ENCODE results near the gene TMEM273.

Gene TMEM273

GRCh38 chr10:49140304-49141177 is 47.6 kb downstream of the TMEM273 start:
- DNase-seq (ENCODE audit: low spot score), result no peak

GRCh38 chr10:49139846-49140195 is 48.4 kb downstream of the TMEM273 start:
- DNase-seq (ENCODE audit: low spot score), result no peak

- peak; percentile 16 for DNase-seq (ENCODE audit: low spot score)
Measured at GRCh38 chr10:49139028-49139845, 49.0 kb downstream of the TMEM273 start.

DNA sequence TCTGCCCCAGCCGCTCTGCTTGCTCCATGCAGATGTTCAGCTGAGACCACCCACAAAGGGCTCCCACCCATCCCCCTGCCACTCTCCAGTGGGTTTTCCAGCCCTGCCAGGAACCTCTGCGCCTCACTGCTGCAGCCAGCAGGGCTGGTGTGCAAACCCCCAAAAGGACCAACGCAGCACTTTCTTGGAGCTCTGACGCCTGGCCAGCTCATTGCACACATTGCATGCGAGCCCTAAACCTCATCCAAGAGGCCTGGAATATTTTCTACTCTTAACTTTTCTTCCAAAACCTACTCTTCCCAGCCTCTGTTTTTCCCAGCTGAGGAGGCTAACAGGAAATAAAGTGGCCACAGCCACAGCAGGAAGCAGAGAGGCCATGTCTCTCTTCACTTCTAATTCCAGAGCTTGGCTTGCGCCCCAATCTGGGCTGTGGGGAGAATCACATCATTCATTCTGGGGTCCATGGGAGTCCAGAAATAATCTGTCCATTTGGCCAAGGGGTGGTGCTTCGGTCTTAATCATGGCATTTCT is 49.8 kb downstream of the TMEM273 start:
- DNase-seq (ENCODE audit: low spot score), result no peak

DNA sequence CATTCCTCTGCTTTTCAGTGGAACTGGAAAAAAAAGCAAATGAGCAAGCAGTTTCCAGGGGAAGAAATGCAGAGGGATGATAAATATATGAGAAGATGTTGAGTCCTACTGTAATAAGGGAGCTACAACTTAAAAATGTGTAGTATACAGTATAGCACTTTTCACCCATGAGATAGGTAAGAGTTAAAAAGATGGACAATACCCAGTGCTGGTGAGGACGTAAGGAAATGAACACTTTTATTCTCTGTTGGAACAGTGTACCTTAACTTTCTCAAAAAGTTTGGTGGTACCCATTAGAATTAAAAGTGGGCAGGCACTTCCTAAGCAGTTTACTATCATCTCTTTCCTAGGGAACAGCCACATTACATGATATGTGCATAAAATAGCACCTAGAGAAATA is 51.7 kb downstream of the TMEM273 start:
- DNase-seq (ENCODE audit: low spot score), result no peak

DNA sequence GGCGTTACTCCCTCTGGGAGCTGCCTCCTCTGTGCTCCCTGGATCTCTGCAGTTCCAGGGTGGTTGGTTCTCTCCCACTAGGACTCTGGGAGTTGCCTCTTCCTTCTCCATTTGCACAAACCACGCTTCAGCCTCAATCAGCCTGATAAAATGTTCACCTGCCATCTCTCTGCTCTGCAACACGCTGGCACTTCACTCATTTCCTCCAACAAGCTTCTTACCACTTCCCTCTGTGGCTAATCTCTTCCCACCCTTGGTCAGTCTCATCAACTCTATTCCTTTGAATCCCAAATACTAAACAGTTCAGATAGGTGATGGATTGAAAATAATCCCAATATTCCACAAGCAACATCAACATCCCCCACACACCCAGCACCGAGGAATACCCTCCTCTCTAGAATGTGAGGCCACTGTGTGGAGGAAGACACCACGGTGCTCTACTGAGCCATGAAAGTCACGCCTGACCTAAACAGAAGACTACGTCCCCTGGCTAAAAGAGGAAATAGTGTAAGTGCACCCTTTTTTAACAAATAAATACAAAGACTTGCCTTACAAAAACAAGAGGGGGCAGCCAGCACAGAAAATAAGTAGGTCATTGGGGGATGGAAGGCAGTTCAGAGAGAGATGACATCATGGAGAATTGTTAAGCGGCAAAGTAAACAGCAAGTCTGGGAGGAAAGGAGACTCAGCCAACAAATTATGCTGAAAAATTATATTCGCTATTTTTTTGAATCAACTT is 52.4 kb downstream of the TMEM273 start:
- no peak for DNase-seq (ENCODE audit: low spot score)

GRCh38 chr10:49134327-49134726 is 53.9 kb downstream of the TMEM273 start:
- no peak for DNase-seq (ENCODE audit: low spot score)

- DNase-seq (ENCODE audit: low spot score), result no peak
Measured at GRCh38 chr10:49133706-49134248, 54.4 kb downstream of the TMEM273 start, which contains the start of gene FAM170B. FAM170B (minus strand) TSS chr10:49134021; CDS start chr10:49133918, 103 bp downstream.

DNA sequence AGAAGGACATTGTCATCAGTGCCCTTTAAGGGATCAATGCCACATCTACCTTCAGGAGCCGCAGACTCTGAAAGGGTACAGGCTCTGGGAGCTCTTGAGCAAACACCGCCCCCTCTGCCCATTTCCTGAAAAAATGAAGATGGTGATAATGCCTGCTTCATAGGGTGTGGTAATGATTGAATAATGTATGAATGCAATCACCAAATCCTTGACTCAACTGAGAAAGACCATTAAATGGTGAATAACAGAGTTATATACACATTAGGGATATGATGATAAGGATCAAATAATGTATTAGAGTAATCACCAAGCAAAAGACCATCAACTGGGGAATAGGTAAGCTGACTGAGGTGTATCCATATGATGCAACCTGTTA is 55.8 kb downstream of the TMEM273 start:
- no peak for DNase-seq (ENCODE audit: low spot score)

DNA sequence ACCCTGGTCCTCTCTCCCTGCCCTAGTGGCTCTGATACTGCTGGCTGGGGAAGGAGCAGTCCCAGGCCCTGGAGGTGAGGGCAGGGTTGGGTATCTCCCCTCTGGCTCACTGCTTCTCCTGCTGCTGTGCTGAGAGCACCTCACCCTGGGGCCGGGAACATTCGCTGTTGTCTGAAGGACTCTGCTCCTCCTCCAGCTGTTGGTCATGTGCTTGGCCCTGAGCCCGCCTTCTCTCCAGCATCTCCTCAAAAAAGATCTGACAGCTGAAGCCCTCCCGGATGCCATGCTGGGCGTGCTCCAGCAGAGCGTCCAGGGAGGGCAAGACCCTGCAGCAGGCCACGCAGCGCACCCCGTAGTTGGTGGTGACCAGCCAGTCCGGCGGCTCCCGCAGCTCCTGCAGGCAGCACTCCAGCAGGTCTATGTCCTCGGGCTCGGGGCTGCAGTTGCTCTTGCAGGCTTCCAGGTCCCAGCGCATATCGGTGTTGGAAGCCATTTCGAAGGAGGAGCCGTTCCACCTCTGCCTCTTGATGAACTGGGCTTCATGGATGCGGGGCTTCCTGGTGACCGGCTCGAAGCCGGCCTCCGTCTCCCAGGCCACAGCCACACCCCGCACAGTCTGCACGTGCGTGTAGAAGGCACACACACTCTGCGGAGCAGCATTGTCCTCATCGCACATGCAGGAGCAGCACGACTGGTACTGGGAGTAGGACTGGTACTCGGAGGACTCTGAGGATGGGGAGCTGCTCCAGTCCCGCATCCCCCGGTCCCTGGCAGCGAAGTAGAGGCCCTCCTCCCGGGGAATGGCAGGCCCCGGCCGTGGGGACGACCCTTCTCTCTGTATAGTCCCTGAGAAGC is 56.5 kb downstream of the TMEM273 start:
- no peak for DNase-seq (ENCODE audit: low spot score)

DNA sequence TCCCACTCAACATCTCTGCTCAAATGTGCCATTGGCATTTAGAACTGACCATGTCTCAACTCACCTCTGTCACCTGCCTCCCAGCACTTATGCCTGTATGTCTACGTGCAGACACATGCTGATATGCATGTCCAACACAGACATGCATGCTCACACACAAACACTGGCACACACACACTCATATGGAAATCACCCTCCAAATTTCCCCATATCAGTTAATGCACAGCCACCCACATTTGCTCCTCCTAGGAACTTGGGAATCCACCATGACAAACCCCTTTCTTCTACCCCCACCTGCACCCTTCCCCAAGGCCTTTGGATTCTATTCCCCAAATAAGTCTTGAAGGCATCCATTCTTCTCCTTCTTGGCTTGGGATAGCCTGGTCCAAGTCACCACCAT is 58.8 kb downstream of the TMEM273 start:
- DNase-seq (ENCODE audit: low spot score), result no peak

DNA sequence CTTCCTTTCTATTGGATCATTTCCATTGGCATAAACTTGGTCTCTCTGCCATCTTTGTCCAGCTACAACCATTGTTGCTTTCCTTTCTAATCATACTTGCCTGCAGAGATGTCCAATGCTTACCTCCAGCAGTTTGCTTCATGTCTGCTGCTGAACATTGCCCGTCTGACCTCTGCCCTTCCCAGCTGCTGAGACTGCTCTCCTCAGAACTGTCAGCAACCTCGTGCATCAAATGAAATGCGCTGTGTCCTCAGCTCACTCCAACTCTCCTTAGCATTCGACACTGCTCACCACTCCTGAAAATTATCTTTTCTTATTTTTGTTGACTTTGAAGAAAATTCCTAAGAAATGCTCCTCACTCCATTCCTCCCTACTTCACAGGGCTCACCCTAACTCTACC is 59.3 kb downstream of the TMEM273 start:
- no peak for DNase-seq (ENCODE audit: low spot score)

DNA sequence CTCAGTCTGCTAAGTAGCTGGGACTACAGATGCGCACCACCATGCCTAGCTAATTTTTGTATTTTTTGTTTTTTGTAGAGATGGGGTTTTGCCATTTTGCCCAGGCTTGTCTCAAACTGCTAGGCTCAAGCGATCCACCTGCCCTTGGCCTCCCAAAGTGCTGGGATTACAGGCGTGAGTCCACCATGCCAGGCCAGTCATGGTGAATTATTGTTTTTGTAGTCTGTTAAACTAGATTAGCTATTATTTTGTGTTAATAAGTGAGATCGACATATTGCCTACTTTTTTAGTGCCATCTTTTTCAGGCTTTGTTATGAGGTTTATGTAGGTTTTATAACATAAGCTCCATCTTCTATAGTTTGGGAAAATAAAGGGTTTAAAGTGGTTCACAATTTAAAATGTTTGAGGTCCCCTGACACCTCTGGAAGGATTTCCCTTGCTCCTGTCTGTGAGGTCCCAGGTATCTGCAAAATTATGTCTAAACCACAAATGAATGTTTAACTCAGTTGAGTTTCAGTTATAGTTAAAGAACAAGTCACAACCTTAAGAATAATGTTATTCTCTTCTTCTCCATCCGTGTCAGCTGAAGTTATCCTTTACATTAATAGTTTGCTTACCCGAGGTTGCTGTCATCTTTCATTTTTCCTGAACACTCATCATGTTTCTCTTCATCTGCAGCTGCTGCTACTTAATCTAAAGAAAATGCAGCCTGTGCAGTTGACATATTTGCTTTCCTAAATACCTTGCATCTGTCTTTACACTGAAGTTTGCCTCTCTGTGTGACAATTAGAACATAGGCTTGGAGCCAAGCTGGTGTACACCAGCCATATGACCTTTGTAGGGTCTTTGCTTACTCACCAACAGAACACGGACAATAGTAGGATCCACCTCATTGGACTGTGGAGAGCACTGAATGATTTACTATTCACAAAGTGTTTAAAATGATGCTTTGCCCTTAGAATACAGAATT is 63.9 kb downstream of the TMEM273 start:
- no peak for DNase-seq (ENCODE audit: low spot score)

GRCh38 chr10:49120911-49121310 is 67.3 kb downstream of the TMEM273 start:
- no peak for DNase-seq (ENCODE audit: low spot score)

DNA sequence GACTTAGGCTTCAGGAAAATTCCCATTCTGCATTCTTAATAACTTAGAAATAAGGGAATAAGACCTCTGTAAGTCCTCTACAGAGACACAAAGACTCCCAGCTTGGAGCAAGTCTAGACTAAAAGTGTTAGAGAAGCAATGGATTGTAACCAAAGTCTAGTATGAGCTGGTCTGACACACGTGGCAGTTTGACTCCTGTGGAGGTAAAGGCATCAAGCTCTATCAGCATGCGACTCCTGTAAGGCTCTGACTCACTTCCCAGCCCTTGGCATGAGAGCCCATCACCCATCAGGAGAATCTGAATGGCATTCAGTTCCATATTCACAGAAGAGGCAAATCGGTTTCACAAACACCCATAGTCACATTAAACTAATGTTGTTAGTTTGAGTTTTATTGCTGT is 68.4 kb downstream of the TMEM273 start:
- no peak for DNase-seq (ENCODE audit: low spot score)

- DNase-seq (ENCODE audit: low spot score), result no peak
Measured at GRCh38 chr10:49118430-49119074, 69.6 kb downstream of the TMEM273 start.

DNA sequence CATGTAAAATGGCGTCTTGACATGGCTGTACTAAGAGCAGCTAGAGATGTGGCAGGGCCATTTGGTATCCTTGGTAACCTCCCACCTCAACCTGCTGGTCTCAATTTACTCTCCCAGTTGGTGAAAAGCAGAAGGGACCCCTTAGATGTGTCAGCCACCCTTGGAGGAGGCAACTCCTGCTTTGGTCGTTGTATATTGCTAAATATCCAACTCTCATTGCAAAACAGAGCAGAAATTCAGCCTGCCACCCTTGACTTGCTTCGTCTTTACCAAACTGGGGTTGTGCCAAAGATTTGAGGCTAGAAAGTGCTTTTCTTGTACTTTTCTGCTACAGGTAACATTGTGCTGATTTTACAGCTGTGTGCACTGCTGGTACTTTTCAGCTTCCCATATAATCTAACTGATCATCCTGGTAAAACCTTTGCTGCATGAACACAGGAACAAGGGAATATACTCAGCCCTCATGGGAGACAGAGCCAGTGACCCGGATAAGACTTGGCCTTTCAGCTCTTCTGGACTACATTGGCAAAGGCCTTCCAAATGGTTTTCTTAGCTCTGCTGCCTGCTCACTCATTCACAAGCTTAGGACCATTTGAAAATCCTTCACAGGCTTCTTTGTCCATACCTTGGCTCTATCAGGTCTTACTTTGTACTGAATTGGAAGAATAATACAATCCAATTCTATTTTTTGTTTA is 70.7 kb downstream of the TMEM273 start:
- peak; percentile 27 for DNase-seq (ENCODE audit: low spot score)

DNA sequence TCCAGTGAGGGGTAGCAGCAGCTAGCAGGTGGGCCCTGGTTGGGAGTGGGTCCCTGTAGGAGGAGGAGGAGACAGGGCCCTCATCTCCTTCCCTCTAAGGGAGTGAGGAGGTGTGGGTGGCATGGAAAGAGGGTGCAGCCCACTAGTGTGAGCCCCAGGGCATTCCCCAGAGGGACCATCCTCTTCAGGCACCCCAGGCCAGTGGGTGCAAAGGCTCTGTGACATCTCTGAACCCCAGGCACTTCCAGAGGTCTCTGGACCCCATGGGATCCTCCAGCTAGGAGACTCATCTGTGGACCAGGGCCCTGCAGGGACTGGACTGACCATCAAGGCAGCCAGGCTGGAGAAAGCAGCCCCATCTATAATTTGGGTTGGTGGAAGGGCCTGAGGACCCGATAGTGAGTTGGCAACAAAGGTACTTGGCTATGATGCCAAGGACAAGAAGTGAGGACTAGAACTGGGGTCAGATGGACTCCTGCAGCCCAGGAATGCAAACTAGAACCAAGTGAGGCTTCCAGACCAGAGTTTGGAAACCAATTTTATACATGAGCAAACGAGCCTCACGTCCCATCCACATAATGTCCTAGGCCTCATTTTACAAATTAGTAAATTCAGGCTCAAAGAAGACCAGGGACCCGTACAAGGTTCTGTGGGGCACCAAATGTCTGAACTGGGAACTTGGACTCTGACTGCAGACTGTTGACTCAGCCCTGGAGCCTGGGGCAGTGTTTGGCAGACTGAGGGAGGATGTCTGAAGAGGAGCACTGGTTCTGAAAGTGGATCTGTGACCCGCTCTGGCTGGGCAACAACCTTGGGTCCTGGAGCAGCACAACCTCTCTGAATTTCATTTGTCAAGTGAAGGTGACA is 71.4 kb downstream of the TMEM273 start:
- DNase-seq (ENCODE audit: low spot score), result no peak

All from Ammon's horn (tissue), 1 donor.